Middle frontal gyrus (tissue), 1 donor: ENCODE measurements around the gene TBX2.

ENCODE experiments used
- DNase-seq: peaks from one replicate; pipeline ENCODE4 v3.0.0-alpha.2; 2015; ENCODE audit warnings: low spot score; ENCODE audit errors: extremely low spot score

TBX2 gene

GRCh38 chr17:61387511-61388305 is 11.9 kb upstream of the TBX2 start:
- DNase-seq, result no peak

DNA sequence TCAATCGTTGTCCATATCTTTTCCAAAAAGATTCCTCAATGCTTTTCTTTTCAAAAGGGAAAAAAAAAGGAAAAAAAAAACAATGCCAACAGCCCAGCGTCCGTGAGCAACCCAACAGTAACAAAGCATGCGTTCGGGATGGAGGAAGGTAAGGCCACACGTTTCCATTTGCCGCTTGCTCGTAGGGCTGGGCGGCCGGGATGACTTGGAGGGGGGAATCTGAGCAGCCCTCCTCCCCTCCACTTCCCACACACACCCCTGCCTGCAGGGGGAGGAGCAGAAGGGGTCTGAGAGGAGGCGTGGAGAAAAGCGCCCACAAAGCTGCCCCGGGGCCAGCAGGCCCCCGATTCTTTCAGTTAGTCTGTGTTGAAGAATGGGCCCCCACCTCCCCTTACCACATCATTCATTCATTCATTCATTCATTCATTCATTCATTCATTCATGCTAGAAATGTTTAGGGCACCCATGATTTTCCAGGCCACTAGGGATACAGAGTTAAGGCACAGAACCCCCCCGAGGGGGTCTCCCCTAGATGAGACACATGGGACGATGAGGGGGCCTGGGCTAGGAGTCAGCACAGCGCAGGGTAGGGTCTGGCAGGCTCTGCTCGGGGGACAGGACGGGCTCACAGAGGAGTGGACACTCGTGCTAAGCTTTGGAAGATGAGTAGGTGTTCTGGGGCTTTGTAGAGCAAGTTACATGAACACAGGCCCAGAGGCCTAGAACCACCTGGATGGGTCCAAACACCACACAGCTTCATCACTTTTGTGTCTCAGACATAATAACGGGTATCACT is 10.9 kb upstream of the TBX2 start:
- no peak for DNase-seq

GRCh38 chr17:61389670-61390478 is 9.8 kb upstream of the TBX2 start:
- no peak for DNase-seq

DNA sequence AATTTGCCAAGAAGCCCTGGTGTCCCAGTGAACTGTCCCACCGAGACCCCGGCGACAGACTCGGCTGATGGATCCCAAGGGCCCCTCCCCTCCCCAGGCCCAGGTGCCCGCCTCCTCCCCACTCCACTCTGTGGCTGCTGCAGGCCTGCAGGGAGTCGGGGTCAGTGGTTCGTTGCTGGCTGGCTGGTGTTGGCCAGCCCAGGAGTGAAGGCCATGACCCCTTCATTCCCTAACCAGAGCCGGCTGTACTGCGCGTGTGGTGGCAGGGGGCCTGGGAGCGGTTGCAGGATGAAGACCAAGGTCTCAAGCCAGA is 9.2 kb upstream of the TBX2 start:
- DNase-seq, result no peak

DNA sequence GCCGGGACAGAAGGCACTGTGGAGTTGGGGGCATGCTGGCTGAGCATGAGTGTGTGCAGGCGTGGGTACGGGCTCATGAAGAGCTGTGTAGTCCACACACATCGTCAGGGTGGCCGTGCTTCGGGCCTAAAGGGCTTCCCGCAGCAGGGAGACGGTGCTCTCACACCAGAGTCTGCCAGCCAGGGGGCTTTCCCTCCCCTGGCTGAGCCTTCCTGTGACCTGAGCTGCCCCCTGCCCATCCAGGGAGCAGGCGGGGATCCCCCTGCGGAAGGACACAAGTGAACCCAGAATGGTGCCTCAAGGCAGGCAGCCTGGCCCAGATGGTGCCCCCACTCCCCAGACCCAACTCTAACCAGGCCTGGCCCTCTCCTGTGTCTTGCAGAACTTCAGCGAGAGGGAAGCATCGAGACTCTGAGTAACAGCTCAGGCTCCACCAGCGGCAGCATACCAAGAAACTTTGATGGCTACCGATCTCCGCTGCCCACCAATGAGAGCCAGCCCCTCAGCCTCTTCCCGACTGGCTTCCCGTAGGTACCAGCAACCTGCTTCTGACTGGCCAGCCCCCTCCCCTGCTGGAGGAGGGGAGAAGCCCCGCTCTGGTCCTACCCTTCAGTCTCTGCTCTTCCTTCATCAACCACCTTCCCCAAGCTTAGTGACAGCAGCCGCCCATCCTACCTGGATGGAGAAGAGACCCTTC is 7.9 kb upstream of the TBX2 start:
- no peak for DNase-seq

GRCh38 chr17:61392679-61393078 is 7.0 kb upstream of the TBX2 start:
- DNase-seq, result no peak

- no peak for DNase-seq
These were observed 6.1 kb upstream of the TBX2 start for GRCh38 chr17:61393550-61393903.

- DNase-seq, result no peak
These were observed 5.6 kb upstream of the TBX2 start for GRCh38 chr17:61393904-61394629.

GRCh38 chr17:61394630-61395408 is 4.8 kb upstream of the TBX2 start:
- no peak for DNase-seq

- no peak for DNase-seq
These were observed 4.1 kb upstream of the TBX2 start for GRCh38 chr17:61395409-61395982.

DNA sequence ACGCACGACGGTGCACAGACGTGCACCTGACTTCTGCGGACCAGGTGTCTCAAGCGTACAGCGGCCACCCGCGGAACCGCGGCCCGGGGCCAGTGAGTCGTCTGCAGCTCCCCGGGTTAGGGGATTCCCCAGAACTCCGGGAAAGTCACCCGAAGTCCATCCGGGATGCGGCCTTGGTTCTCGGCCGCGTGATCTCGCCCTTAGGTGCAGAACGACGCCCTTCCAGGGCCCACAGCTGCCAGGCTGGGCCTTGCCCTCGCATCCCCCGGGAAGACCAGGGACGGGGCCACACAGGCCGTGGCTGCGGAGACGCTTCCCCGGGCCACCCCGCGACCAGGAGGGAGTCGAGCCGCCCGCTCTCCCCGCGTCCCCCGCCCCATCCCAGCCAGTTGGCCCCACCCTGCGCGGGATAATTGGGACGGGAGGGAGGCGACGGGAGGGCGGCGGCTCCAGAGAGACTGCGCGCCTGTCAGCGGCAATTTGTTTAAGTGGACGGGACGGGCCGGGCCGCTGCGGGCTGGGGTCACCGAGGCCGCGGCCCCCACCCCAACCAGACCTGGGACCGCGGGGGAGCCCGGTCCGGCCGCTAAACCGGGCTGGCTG is 3.6 kb upstream of the TBX2 start:
- no peak for DNase-seq

GRCh38 chr17:61396586-61397085 is 3.0 kb upstream of the TBX2 start:
- no peak for DNase-seq

DNA sequence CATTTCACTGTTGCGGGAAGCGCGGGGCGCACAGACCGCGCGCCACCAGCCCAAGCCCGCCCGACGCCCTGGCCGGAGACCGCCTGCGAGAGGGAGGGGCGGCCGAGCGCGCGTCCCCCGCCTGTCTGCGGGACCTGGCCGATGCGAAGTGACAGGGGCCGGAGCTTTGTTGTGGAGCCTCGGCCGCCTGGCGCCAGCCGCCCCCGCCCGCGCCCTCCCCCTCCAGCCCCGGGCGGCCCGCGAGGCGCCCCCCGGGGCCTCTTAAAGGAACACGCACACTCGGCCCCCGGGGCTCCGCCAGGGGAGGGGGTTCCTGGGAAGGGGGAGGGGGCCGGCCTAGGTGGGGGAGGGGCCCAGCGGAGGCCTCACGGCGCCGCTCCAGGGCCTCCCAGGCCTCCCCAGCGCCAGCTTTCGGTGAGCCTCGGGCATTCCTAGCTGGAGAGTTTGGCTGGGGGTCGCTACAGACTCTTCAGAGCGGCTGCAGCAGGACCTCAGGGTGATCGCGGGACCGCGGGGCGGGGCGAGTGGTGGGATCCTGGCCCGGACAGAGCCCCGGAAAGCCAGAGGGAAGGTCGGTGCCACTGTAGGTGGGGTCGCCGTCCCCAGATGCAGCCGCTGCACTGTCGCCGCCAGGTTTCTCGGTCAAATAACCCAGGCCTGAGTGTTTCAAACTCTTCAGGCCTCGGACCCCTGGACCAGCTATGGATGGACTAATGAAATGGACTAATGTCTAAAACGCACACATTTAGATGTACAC is 2.4 kb upstream of the TBX2 start:
- DNase-seq, result no peak

GRCh38 chr17:61398721-61399130 is 917 bp upstream of the TBX2 start:
- no peak for DNase-seq

GRCh38 chr17:61400066-61400716 is 548 bp downstream of the TBX2 start:
- DNase-seq, result no peak

GRCh38 chr17:61400717-61401388 is 1.2 kb downstream of the TBX2 start:
- DNase-seq, result no peak

GRCh38 chr17:61401389-61402072 is 1.9 kb downstream of the TBX2 start:
- no peak for DNase-seq
